ENCODE results near the gene LBH. TPM values are rescaled to one million over a fixed set of nuclear protein-coding genes. Genes with fewer than 3 reads are reported as not detected.

The LBH gene
- total RNA-seq, 1 donor from 2014 or later, result 51.7 TPM

DNA sequence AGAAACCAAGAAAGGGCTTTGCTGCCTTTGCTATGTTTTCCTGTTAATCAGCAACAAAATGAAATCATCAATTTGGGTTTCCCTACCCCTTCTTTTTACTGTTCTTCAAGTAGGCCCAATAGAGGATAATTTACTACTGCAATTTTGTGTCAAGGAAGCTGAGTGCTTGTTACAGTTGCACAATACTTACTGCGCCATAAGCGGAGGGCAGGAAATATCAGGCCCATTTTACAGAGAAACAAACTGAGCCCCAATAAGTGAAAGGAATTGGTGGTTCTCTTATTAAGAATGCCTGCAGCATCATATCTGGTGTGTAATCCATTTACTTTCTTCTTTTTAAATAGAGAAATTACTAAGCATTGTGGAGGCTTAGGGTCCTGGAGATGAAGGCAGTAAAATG, 9.3 kb upstream of the LBH start:
- H3K4me2 ChIP-seq (ENCODE audit: low read length), result no peak overlapping the region
- no peak overlapping the region for H3K4me3 Mint-ChIP-seq (ENCODE audit: unreplicated experiment)
- FAIRE-seq, result no peak

DNA sequence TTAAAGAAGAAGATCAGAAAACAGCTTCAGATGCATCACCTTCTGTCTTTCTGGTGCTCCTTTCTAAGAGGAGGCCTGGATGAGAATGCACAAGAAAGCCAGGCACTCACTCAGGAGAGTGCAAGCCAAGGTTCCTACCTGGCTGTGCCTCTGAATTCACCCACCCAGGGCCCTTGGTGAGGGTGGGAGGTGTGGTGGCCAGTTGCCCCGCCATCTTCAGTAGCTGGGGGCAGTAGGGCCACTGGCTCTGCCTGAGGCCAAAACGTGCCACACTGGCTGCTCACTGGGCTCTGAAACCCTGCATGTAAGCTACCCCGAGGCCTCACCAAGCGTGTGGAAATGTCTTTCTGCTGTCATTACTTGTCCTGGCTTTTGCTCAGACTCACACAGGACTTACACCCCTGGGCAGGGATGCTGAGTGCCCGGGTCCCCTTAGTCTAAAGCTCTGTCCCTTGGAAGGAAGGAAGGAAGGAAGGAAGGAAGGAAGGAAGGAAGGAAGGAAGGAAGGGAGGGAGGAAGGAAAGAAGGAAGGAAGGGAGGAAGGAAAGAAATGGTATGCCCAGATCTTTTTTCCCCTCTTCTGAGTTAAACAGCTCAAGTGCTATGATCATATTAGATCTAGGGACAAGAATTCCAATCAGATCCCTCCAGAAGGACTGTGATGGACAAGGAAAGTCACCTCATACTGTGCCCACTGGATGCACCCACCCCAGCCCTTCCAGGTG, 8.5 kb upstream of the LBH start:
- Histone ChIP-seq H3K9ac (ENCODE audit: low read length) (no peak overlapping the region), H3K4me3 (ENCODE audit: insufficient read depth, low read depth, low read length) (no peak overlapping the region), H3K4me1 (ENCODE audit: insufficient read depth, low read length) (peaks cover 24% of the 10 kb centered on the region), H3K79me2 (ENCODE audit: insufficient read depth, low read length) (no peaks in the 10 kb centered on the region), H3K27me3 (ENCODE audit: insufficient read depth, low read length) (peaks cover 4% of the 10 kb centered on the region), H3K9me3 (ENCODE audit: insufficient read depth, low read depth, low read length) (no peaks in the 10 kb centered on the region), H4K20me1 (ENCODE audit: insufficient read depth, low read length) (no peaks in the 10 kb centered on the region), H3K4me2 (ENCODE audit: low read length) (no peak overlapping the region), H3K27ac (ENCODE audit: low read depth, low read length) (no peak overlapping the region), H2AFZ (ENCODE audit: low read depth, low read length) (no peak overlapping the region), H3K36me3 (ENCODE audit: insufficient read depth, low read length) (no peaks in the 10 kb centered on the region)
- peaks cover 1% of the 10 kb centered on the region for H3K36me3 Mint-ChIP-seq (ENCODE audit: low read depth, unreplicated experiment)
- H3K9me3 Mint-ChIP-seq (ENCODE audit: unreplicated experiment), result peaks cover 6% of the 10 kb centered on the region
- H3K27me3 Mint-ChIP-seq (ENCODE audit: low read depth, unreplicated experiment), result peaks cover 32% of the 10 kb centered on the region
- H3K4me1 Mint-ChIP-seq (ENCODE audit: low read depth, unreplicated experiment), result peaks cover 21% of the 10 kb centered on the region
- H3K27ac Mint-ChIP-seq (ENCODE audit: unreplicated experiment), result no peak overlapping the region
- no peak overlapping the region for H3K4me3 Mint-ChIP-seq (ENCODE audit: unreplicated experiment)
- FAIRE-seq (no peak), DNase-seq (ENCODE audit: low read depth) (no peak)
- TF ChIP-seq CTCF (IDR thresholded peaks at IDR 0.05; ENCODE audit: insufficient read depth, low read depth, low read length) (no peak), EZH2 (IDR thresholded peaks at IDR 0.05; ENCODE audit: insufficient read depth, low read length) (no peak)

More for the DNA sequence above, 9.3 kb upstream of the LBH start:
- H3K4me1 ChIP-seq (ENCODE audit: insufficient read depth, low read length), result peaks cover 29% of the 10 kb centered on the region
- Mint-ChIP-seq H3K27ac (ENCODE audit: unreplicated experiment) (no peak overlapping the region), H3K36me3 (ENCODE audit: low read depth, unreplicated experiment) (peaks cover 1% of the 10 kb centered on the region), H3K27me3 (ENCODE audit: low read depth, unreplicated experiment) (peaks cover 32% of the 10 kb centered on the region), H3K4me1 (ENCODE audit: low read depth, unreplicated experiment) (peaks cover 26% of the 10 kb centered on the region), H3K9me3 (ENCODE audit: unreplicated experiment) (peaks cover 6% of the 10 kb centered on the region)
- H3K79me2 ChIP-seq (ENCODE audit: insufficient read depth, low read length), result no peaks in the 10 kb centered on the region
- no peak overlapping the region for H3K9ac ChIP-seq (ENCODE audit: low read length)
- no peaks in the 10 kb centered on the region for H4K20me1 ChIP-seq (ENCODE audit: insufficient read depth, low read length)
- no peak overlapping the region for H2AFZ ChIP-seq (ENCODE audit: low read depth, low read length)
- no peaks in the 10 kb centered on the region for H3K36me3 ChIP-seq (ENCODE audit: insufficient read depth, low read length)
- H3K27me3 ChIP-seq (ENCODE audit: insufficient read depth, low read length), result peaks cover 4% of the 10 kb centered on the region
- H3K9me3 ChIP-seq (ENCODE audit: insufficient read depth, low read depth, low read length), result no peaks in the 10 kb centered on the region
- H3K27ac ChIP-seq (ENCODE audit: low read depth, low read length), result no peak overlapping the region
- TF ChIP-seq CTCF (IDR thresholded peaks at IDR 0.05; ENCODE audit: insufficient read depth, low read depth, low read length) (no peak), EZH2 (IDR thresholded peaks at IDR 0.05; ENCODE audit: insufficient read depth, low read length) (no peak)
- H3K4me3 ChIP-seq (ENCODE audit: insufficient read depth, low read depth, low read length), result no peak overlapping the region
- no peak for DNase-seq (ENCODE audit: low read depth)

DNA sequence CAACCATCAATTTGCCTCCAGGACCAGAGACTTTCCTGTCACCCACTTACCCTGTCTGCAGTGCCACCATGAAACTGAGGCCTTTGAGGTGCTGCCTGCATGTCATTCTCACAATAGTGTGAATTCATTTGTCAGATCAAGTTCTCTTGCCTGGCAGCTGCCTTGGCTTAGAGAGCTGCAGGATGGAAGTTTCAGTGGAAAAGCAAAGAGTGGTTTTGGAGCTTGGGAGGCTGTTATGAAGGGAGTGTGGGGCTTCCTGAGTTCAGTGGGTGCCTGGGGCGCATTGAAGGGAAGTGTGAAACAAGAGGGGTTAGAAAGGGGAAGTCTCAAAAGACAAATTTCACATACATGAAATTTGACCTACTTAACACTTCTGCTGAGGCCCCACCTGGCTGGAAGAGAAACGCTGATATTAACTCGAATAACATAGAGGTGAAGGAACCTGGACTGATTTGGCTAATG, 7.9 kb upstream of the LBH start:
- Histone ChIP-seq H3K9ac (ENCODE audit: low read length) (no peak overlapping the region), H3K4me2 (ENCODE audit: low read length) (no peak overlapping the region), H3K79me2 (ENCODE audit: insufficient read depth, low read length) (no peaks in the 10 kb centered on the region), H3K36me3 (ENCODE audit: insufficient read depth, low read length) (no peaks in the 10 kb centered on the region), H3K27me3 (ENCODE audit: insufficient read depth, low read length) (peaks cover 4% of the 10 kb centered on the region), H3K9me3 (ENCODE audit: insufficient read depth, low read depth, low read length) (no peaks in the 10 kb centered on the region), H4K20me1 (ENCODE audit: insufficient read depth, low read length) (no peaks in the 10 kb centered on the region), H2AFZ (ENCODE audit: low read depth, low read length) (no peak overlapping the region), H3K4me1 (ENCODE audit: insufficient read depth, low read length) (peaks cover 21% of the 10 kb centered on the region), H3K4me3 (ENCODE audit: insufficient read depth, low read depth, low read length) (no peak overlapping the region), H3K27ac (ENCODE audit: low read depth, low read length) (no peak overlapping the region)
- Mint-ChIP-seq H3K27me3 (ENCODE audit: low read depth, unreplicated experiment) (peaks cover 32% of the 10 kb centered on the region), H3K27ac (ENCODE audit: unreplicated experiment) (no peak overlapping the region), H3K4me3 (ENCODE audit: unreplicated experiment) (no peak overlapping the region), H3K4me1 (ENCODE audit: low read depth, unreplicated experiment) (peaks cover 21% of the 10 kb centered on the region), H3K9me3 (ENCODE audit: unreplicated experiment) (peaks cover 6% of the 10 kb centered on the region), H3K36me3 (ENCODE audit: low read depth, unreplicated experiment) (peaks cover 1% of the 10 kb centered on the region)
- no peak for TF ChIP-seq EZH2 (IDR thresholded peaks at IDR 0.05; ENCODE audit: insufficient read depth, low read length)
- no peak for TF ChIP-seq CTCF (IDR thresholded peaks at IDR 0.05; ENCODE audit: insufficient read depth, low read depth, low read length)
- FAIRE-seq (no peak), DNase-seq (ENCODE audit: low read depth) (no peak)
